DMS79 treated with DMSO at 0.1 percent for 48 hours (cell line): ENCODE measurements around the gene NEK10.
"Not testable (repeated sequence)": the region's sequence is repeated elsewhere in the genome, so short reads cannot be mapped to it uniquely, and the experiment has no call there.

ENCODE experiments used
- DNase-seq: peaks from one replicate; lab custom pipeline; 2025; lab: John Stamatoyannopoulos, UW

The NEK10 gene

GRCh38 chr3:27349832-27350231 lies 19.4 kb downstream of the NEK10 start:
- DNase-seq: no peak

- no peak for DNase-seq
Measured at GRCh38 chr3:27345959-27346865, 23.0 kb downstream of the NEK10 start.

GRCh38 chr3:27345493-27345892 lies 23.7 kb downstream of the NEK10 start:
- DNase-seq: no peak

- no peak for DNase-seq
Measured at GRCh38 chr3:27345045-27345444, 24.1 kb downstream of the NEK10 start.

- no peak for DNase-seq
Measured at GRCh38 chr3:27344192-27344591, 25.0 kb downstream of the NEK10 start.

GRCh38 chr3:27342267-27342666 lies 26.9 kb downstream of the NEK10 start:
- DNase-seq: no peak

GRCh38 chr3:27340534-27340933 lies 28.6 kb downstream of the NEK10 start:
- DNase-seq: no peak

- DNase-seq: no peak
Measured at GRCh38 chr3:27335571-27335970, 33.6 kb downstream of the NEK10 start.

- no peak for DNase-seq
Measured at GRCh38 chr3:27333843-27334242, 35.3 kb downstream of the NEK10 start.

GRCh38 chr3:27328982-27329762 lies 40.0 kb downstream of the NEK10 start:
- DNase-seq: not testable (repeated sequence)

GRCh38 chr3:27326629-27327545 lies 42.3 kb downstream of the NEK10 start:
- no peak for DNase-seq

- DNase-seq: no peak
Measured at GRCh38 chr3:27326202-27326601, 43.0 kb downstream of the NEK10 start.

GRCh38 chr3:27325419-27325818 lies 43.8 kb downstream of the NEK10 start:
- no peak for DNase-seq

GRCh38 chr3:27324686-27325085 lies 44.5 kb downstream of the NEK10 start:
- no peak for DNase-seq

GRCh38 chr3:27323087-27323570 lies 46.1 kb downstream of the NEK10 start:
- no peak for DNase-seq

- no peak for DNase-seq
Measured at GRCh38 chr3:27322634-27323033, 46.5 kb downstream of the NEK10 start.

- DNase-seq: no peak
Measured at GRCh38 chr3:27319847-27320526, 49.2 kb downstream of the NEK10 start.

- DNase-seq: no peak
Measured at GRCh38 chr3:27319304-27319703, 49.9 kb downstream of the NEK10 start.

- DNase-seq: no peak
Measured at GRCh38 chr3:27317096-27317495, 52.1 kb downstream of the NEK10 start.

- no peak for DNase-seq
Measured at GRCh38 chr3:27315003-27315402, 54.2 kb downstream of the NEK10 start.

GRCh38 chr3:27312044-27312668 lies 57.0 kb downstream of the NEK10 start:
- peak; percentile 37 for DNase-seq
